ENCODE data around the gene MIPOL1. TPM values are rescaled to one million over a fixed set of nuclear protein-coding genes. Genes with fewer than 3 reads are reported as not detected.

MIPOL1 gene
- total RNA-seq, 4 donors from 2014 or later = 4.8 to 21.5 (median 11.8) TPM

- Histone ChIP-seq H3K36me3 (no peaks in the 10 kb centered on the region), H3K4me1 (peaks cover 0 to 13% (median 2%) of the 10 kb centered on the region in 4 donors), H3K27me3 (no peaks in the 10 kb centered on the region), H3K4me3 (no peak overlapping the region), H3K9me3 (no peaks in the 10 kb centered on the region), H3K27ac (no peak overlapping the region)
- in situ Hi-C loops (cut with MboI; ENCODE audit: low pct_ligation_motif_present in 1 of 4, low pct_unique_long_range_greater_than_20kb in 1 of 4, low sequenced_read_pairs in 3 of 4) = no loop called here
- no peak for DNase-seq
- intact Hi-C loops (cut with DNase I; ENCODE audit: low total_unique reads) = no loop called here
- TF ChIP-seq POLR2AphosphoS5 (IDR thresholded peaks at IDR 0.05) = no peak
- TF ChIP-seq CTCF (IDR thresholded peaks at IDR 0.05) = no peak
- no peak for TF ChIP-seq POLR2A (IDR thresholded peaks at IDR 0.05)
- no peak for TF ChIP-seq EP300 (IDR thresholded peaks at IDR 0.05; ENCODE audit: low read depth)
- WGBS, 2 donors (ENCODE audit: low coverage in 1 of 2) = 51 to 71% methylated on average over 1 of the region's 1 CpG
Measured at GRCh38 chr14:37328673-37329072, 130.9 kb downstream of the MIPOL1 start.

- in situ Hi-C loops (cut with MboI; ENCODE audit: low pct_ligation_motif_present in 1 of 4, low pct_unique_long_range_greater_than_20kb in 1 of 4, low sequenced_read_pairs in 3 of 4) = no loop called here
- Histone ChIP-seq H3K9me3 (no peaks in the 10 kb centered on the region), H3K4me3 (no peak overlapping the region), H3K4me1 (peaks cover 0 to 13% (median 2%) of the 10 kb centered on the region in 4 donors), H3K36me3 (no peaks in the 10 kb centered on the region), H3K27me3 (no peaks in the 10 kb centered on the region), H3K27ac (no peak overlapping the region)
- TF ChIP-seq POLR2A (IDR thresholded peaks at IDR 0.05) = no peak
- TF ChIP-seq CTCF (IDR thresholded peaks at IDR 0.05) = no peak
- intact Hi-C loops (cut with DNase I; ENCODE audit: low total_unique reads) = no loop called here
- 32 to 48% methylated on average over 2 of the region's 2 CpGs for WGBS, 2 donors (ENCODE audit: low coverage in 1 of 2)
- no peak for DNase-seq
Measured at GRCh38 chr14:37329189-37330001, 131.7 kb downstream of the MIPOL1 start.

GRCh38 chr14:37330910-37331309 is 133.2 kb downstream of the MIPOL1 start:
- DNase-seq = no peak
- Histone ChIP-seq H3K9me3 (no peaks in the 10 kb centered on the region), H3K36me3 (no peaks in the 10 kb centered on the region), H3K27ac (no peak overlapping the region), H3K27me3 (no peaks in the 10 kb centered on the region), H3K4me3 (no peak overlapping the region), H3K4me1 (peaks cover 0 to 13% (median 2%) of the 10 kb centered on the region in 4 donors)
- in situ Hi-C loops (cut with MboI; ENCODE audit: low pct_ligation_motif_present in 1 of 4, low pct_unique_long_range_greater_than_20kb in 1 of 4, low sequenced_read_pairs in 3 of 4) (no loop called here), intact Hi-C loops (cut with DNase I; ENCODE audit: low total_unique reads) (no loop called here)
- no peak for TF ChIP-seq POLR2A (IDR thresholded peaks at IDR 0.05)
- no peak for TF ChIP-seq POLR2AphosphoS5 (IDR thresholded peaks at IDR 0.05)
- TF ChIP-seq EP300 (IDR thresholded peaks at IDR 0.05; ENCODE audit: low read depth) = no peak
- no peak for TF ChIP-seq CTCF (IDR thresholded peaks at IDR 0.05)

GRCh38 chr14:37340353-37340752 is 142.6 kb downstream of the MIPOL1 start:
- H3K9me3 ChIP-seq = no peaks in the 10 kb centered on the region
- no peak for DNase-seq
- H3K4me1 ChIP-seq = peaks cover 0 to 6% (median 0%) of the 10 kb centered on the region in 4 donors
- 74 to 76% methylated on average over 4 of the region's 4 CpGs for WGBS, 2 donors (ENCODE audit: low coverage in 1 of 2)
- intact Hi-C loops (cut with DNase I; ENCODE audit: low total_unique reads) = no loop called here
- no peaks in the 10 kb centered on the region for H3K27me3 ChIP-seq
- in situ Hi-C loops (cut with MboI; ENCODE audit: low pct_ligation_motif_present in 1 of 4, low pct_unique_long_range_greater_than_20kb in 1 of 4, low sequenced_read_pairs in 3 of 4) = no loop called here
- H3K27ac ChIP-seq = no peak overlapping the region
- no peaks in the 10 kb centered on the region for H3K36me3 ChIP-seq
- no peak overlapping the region for H3K4me3 ChIP-seq
- TF ChIP-seq POLR2A (IDR thresholded peaks at IDR 0.05) (no peak), CTCF (IDR thresholded peaks at IDR 0.05) (peak in 2 of 5 experiments; percentile 7 to 17)
